ENCODE results near the gene ZFP3. TPM values are rescaled to one million over a fixed set of nuclear protein-coding genes. Genes with fewer than 3 reads are reported as not detected.
"Not testable (repeated sequence)": the region's sequence is repeated elsewhere in the genome, so short reads cannot be mapped to it uniquely, and the experiment has no call there.

The ZFP3 gene
- total RNA-seq, 1 donor from 2014 or later: 0.21 TPM

- TF ChIP-seq CTCF (IDR thresholded peaks at IDR 0.05): no peak
- DNase-seq (ENCODE audit: low spot score in 2 of 2): peak in 1 of 2 donors; percentile 52
Observed at GRCh38 chr17:5126719-5127488, 48.6 kb downstream of the ZFP3 start.

GRCh38 chr17:5127910-5128309 is 49.6 kb downstream of the ZFP3 start:
- no peak for TF ChIP-seq CTCF (IDR thresholded peaks at IDR 0.05)
- Histone ChIP-seq H3K36me3 (no peaks in the 10 kb centered on the region), H3K9me3 (no peaks in the 10 kb centered on the region), H3K4me3 (no peak overlapping the region), H3K27me3 (no peaks in the 10 kb centered on the region), H3K27ac (no peak overlapping the region), H3K4me1 (no peaks in the 10 kb centered on the region)
- DNase-seq (ENCODE audit: low spot score in 2 of 2): no peak
- intact Hi-C loops (cut with DNase I): no loop called here

More at GRCh38 chr17:5126719-5127488, 48.6 kb downstream of the ZFP3 start:
- Histone ChIP-seq H3K9me3 (no peaks in the 10 kb centered on the region), H3K4me1 (peaks cover 0 to 7% of the 10 kb centered on the region in 2 donors), H3K27ac (no peak overlapping the region), H3K27me3 (no peaks in the 10 kb centered on the region), H3K36me3 (no peaks in the 10 kb centered on the region), H3K4me3 (no peak overlapping the region)
- intact Hi-C loops (cut with DNase I): no loop called here

DNA sequence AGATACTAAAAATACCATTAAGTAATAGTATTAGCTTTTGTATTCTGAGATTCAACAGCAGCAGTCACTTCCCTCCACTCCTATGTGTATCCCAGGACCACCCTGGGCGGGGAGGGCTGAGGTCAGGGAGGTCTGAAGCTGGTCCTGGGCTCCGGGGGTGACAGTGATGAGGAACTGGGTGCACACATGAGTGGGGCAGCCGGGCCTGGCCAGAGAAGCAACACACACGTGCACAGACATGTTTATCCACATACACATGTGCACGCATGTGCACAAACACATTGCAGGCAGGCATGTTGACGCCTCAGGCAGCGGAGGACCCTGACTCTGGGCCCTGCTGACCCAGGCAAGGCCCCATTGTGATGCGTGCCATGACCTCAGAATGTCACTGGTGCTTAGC is 50.1 kb downstream of the ZFP3 start:
- H3K4me1 ChIP-seq; H3K27ac ChIP-seq; intact Hi-C loops (cut with DNase I); H3K27me3 ChIP-seq; H3K4me3 ChIP-seq; H3K9me3 ChIP-seq; H3K36me3 ChIP-seq: not testable (repeated sequence)
- DNase-seq (ENCODE audit: low spot score in 2 of 2): peak in 1 of 2 donors; percentile 27

- Histone ChIP-seq H3K9me3 (no peaks in the 10 kb centered on the region), H3K36me3 (no peaks in the 10 kb centered on the region), H3K4me3 (no peak overlapping the region), H3K27ac (no peak overlapping the region), H3K4me1 (no peaks in the 10 kb centered on the region), H3K27me3 (no peaks in the 10 kb centered on the region)
- peak in 1 of 2 donors; percentile 40 for DNase-seq (ENCODE audit: low spot score in 2 of 2)
- no peak for TF ChIP-seq CTCF (IDR thresholded peaks at IDR 0.05)
- intact Hi-C loops (cut with DNase I): no loop called here
Observed at GRCh38 chr17:5128905-5129535, 50.8 kb downstream of the ZFP3 start.

- intact Hi-C loops (cut with DNase I); H3K4me1 ChIP-seq: not testable (repeated sequence)
Observed at GRCh38 chr17:5129770-5130169, 51.5 kb downstream of the ZFP3 start.

DNA sequence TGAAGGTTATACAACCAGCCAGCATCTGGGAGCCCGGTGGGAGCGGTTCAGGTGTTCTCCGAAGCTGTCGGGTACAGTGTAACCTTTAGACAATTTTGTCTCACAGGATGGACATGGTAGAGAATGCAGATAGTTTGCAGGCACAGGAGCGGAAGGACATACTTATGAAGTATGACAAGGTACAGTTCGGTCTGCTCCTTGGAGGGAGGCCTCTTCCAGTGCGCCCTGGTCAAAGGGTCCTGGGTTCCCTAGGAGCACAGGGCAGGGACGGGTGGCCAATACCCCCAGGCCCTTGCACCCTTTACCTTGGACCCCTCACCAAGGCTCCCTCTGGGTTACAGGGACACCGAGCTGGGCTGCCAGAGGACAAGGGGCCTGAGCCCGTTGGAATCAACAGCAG is 52.0 kb downstream of the ZFP3 start:
- H3K9me3 ChIP-seq; H3K4me3 ChIP-seq; intact Hi-C loops (cut with DNase I); DNase-seq (ENCODE audit: low spot score in 2 of 2); H3K27me3 ChIP-seq; H3K36me3 ChIP-seq; H3K4me1 ChIP-seq; H3K27ac ChIP-seq: not testable (repeated sequence)

More at GRCh38 chr17:5129770-5130169, 51.5 kb downstream of the ZFP3 start:
- H3K36me3 ChIP-seq, H3K9me3 ChIP-seq, H3K27me3 ChIP-seq, H3K4me3 ChIP-seq, H3K27ac ChIP-seq: not testable (repeated sequence)
- DNase-seq (ENCODE audit: low spot score in 2 of 2): peak in 1 of 2 donors; percentile 28

DNA sequence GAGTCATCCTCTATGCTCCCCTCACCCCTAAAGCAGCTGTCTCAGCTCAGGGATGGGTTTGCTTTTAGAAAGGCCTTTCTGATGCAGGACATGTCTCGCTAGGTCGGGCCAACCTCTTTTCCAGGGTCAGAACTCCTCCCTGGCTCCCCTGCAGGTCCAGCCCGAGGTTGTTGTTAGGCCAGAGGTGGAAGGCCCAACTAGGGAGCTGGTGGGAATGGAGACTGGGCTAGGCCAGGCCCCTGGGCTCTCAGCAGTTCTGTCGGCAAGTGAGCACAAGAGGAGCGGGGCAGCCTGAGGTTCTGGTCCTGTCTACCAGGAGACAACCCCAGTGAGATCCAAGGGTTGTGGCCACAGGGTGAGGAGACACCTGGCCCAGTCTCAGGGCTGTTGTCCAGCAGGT is 52.4 kb downstream of the ZFP3 start:
- H3K36me3 ChIP-seq; H3K27ac ChIP-seq; H3K9me3 ChIP-seq; intact Hi-C loops (cut with DNase I); H3K4me1 ChIP-seq; H3K27me3 ChIP-seq; H3K4me3 ChIP-seq; DNase-seq (ENCODE audit: low spot score in 2 of 2): not testable (repeated sequence)
